Measurements from ENCODE around the gene HGS. TPM values are rescaled to one million over a fixed set of nuclear protein-coding genes. Genes with fewer than 3 reads are reported as not detected.

HGS gene
- total RNA-seq, 1 experiment from 2014 or later: 165 TPM

DNA sequence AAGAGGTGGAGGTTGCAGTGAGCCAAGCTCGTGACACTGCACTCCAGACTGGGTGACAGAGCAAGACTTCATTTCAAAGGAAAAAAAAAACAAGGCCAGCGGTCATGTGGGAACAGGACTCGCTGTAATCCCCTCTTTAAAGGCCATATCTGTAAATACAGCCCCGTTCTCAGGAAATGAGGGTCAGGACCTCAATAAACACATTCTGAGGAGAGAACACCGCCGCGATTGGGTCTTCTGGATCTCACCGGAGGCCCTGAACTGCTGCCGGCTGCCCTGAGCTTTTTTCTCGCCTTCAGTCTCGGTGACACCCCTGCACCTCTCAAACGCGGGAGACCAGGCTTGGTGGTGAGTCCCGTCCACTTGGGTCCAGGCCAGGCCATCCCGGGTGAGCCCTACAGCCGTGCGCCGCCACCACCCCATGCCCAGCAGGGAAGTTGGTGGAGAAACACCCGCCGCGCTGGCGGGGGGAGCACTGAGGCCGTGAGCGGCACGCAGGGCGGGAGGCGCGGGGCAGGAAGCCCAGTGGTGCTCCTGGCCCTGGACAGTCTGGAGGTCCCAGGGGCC, 56.7 kb downstream of the HGS start:
- no peak for DNase-seq (ENCODE audit: low read depth)

DNA sequence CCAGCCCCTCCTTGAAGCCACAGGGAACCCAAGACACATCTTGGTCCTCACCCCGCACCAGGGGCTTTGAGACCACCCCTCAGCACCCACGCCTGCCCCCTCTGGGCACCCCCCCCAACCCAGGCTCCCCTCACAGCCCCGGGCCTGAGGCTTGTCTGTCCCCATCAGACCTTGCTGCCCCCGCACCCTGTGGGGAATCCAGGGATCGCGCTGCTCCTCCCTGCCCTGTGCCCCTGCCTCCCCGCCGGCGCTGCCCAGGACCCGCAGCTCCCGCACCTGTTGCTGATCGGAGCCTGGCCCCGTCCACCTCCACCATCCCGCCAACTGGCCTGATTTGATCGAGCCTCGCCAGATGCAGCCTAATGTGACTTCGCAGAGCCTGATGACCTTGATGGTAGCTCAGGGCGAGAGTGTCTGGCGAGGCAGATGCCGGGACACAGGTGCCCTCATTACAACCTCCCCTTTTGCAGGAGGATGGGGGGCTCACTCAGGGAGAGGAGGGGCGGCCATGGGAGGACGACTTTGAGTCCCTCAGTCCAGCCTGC, 57.3 kb downstream of the HGS start:
- DNase-seq (ENCODE audit: low read depth): no peak

GRCh38 chr17:81741594-81742452, 58.0 kb downstream of the HGS start:
- DNase-seq (ENCODE audit: low read depth): no peak

Small RNAs within 50 kb of the gene (small RNA-seq; reads per million reads assigned to genes)
- gene MIR6786: not detected

Other genes starting within 250 kb of the HGS start
- 4,314 and 7,335 TPM in 2 replicates for gene ACTG1, start 171.2 kb upstream of the HGS start, total RNA-seq (2014; rRNA removed; shearing (Covaris generic))
- 0.37 and 0.40 TPM in 2 replicates for gene FSCN2, start 155.6 kb upstream of the HGS start, total RNA-seq (2014; rRNA removed; shearing (Covaris generic))
- gene FAAP100, start 131.7 kb upstream of the HGS start, total RNA-seq (2014; rRNA removed; shearing (Covaris generic)): 28.7 and 31.6 TPM in 2 replicates
- 65.3 and 83.9 TPM in 2 replicates for gene NPLOC4, start 46.9 kb upstream of the HGS start, total RNA-seq (2014; rRNA removed; shearing (Covaris generic))
- 1.4 and 2.2 TPM in 2 replicates for gene TSPAN10, start 46.8 kb upstream of the HGS start, total RNA-seq (2014; rRNA removed; shearing (Covaris generic))
- 0.10 and 0.35 TPM in 2 replicates for gene PDE6G, start 27.5 kb upstream of the HGS start, total RNA-seq (2014; rRNA removed; shearing (Covaris generic))
- 63.5 and 66.8 TPM in 2 replicates for gene OXLD1, start 17.4 kb upstream of the HGS start, total RNA-seq (2014; rRNA removed; shearing (Covaris generic))
- 47.3 and 60.3 TPM in 2 replicates for gene CCDC137, start 17.3 kb upstream of the HGS start, total RNA-seq (2014; rRNA removed; shearing (Covaris generic))
- 47.9 and 59.7 TPM in 2 replicates for gene ARL16, start 214 bp upstream of the HGS start, total RNA-seq (2014; rRNA removed; shearing (Covaris generic))
- 51.9 and 57.7 TPM in 2 replicates for gene MRPL12, start 19.4 kb downstream of the HGS start, total RNA-seq (2014; rRNA removed; shearing (Covaris generic))
- gene SLC25A10, start 28.3 kb downstream of the HGS start, total RNA-seq (2014; rRNA removed; shearing (Covaris generic)): 96.9 and 106 TPM in 2 replicates
- not detected in 2 replicates for gene GCGR, start 120.1 kb downstream of the HGS start, total RNA-seq (2014; rRNA removed; shearing (Covaris generic))
- gene MCRIP1, start 149.3 kb downstream of the HGS start, total RNA-seq (2014; rRNA removed; shearing (Covaris generic)): 81.9 and 87.0 TPM in 2 replicates
- 0.47 TPM in 1 of 2 replicates, not detected in the other for gene PPP1R27, start 151.0 kb downstream of the HGS start, total RNA-seq (2014; rRNA removed; shearing (Covaris generic))
- 784 and 825 TPM in 2 replicates for gene P4HB, start 176.5 kb downstream of the HGS start, total RNA-seq (2014; rRNA removed; shearing (Covaris generic))
- gene ARHGDIA, start 187.3 kb downstream of the HGS start, total RNA-seq (2014; rRNA removed; shearing (Covaris generic)): 206 and 315 TPM in 2 replicates
- gene ALYREF, start 207.6 kb downstream of the HGS start, total RNA-seq (2014; rRNA removed; shearing (Covaris generic)): 311 and 338 TPM in 2 replicates
- gene ANAPC11, start 207.7 kb downstream of the HGS start, total RNA-seq (2014; rRNA removed; shearing (Covaris generic)): 100 and 133 TPM in 2 replicates
- gene NPB, start 218.2 kb downstream of the HGS start, total RNA-seq (2014; rRNA removed; shearing (Covaris generic)): 0.13 and 0.34 TPM in 2 replicates
- gene PCYT2, start 227.4 kb downstream of the HGS start, total RNA-seq (2014; rRNA removed; shearing (Covaris generic)): 27.6 and 34.8 TPM in 2 replicates
- gene SIRT7, start 234.2 kb downstream of the HGS start, total RNA-seq (2014; rRNA removed; shearing (Covaris generic)): 19.4 and 20.2 TPM in 2 replicates
- gene MAFG, start 243.7 kb downstream of the HGS start, total RNA-seq (2014; rRNA removed; shearing (Covaris generic)): 19.2 and 21.1 TPM in 2 replicates

All from HT1080 (cell line).